Measurements from ENCODE around the gene HACL1. TPM values are rescaled to one million over a fixed set of nuclear protein-coding genes. Genes with fewer than 3 reads are reported as not detected.

HACL1 gene
- total and polyA plus RNA-seq, 10 of the 15 experiments (the other 5 are each of a cell fraction or from before 2014, with no cell fraction given) = 19.4 to 48.7 (median 30.1) TPM

- no peak overlapping the region for H3K9ac ChIP-seq (ENCODE audit: control insufficient read depth, insufficient read depth, low read length)
- ChIA-PET SMC1A (ENCODE audit: uncharacterized antibody, unreplicated experiment) (interaction anchor here (0.6 to 6.7 kb wide), 10 partner anchors 10 to 168 kb away, joined by 3 to 61 read pairs (median 4); no protein-coding TSS in a partner anchor), CTCF (interaction anchor here (0.6 to 2.2 kb wide), 6 partner anchors 9 to 677 kb away, joined by 3 to 8 read pairs (median 4); no protein-coding TSS in a partner anchor), RAD21 (ENCODE audit: unreplicated experiment) (interaction anchor here (1.0 to 3.5 kb wide), 4 partner anchors 15 to 166 kb away, joined by 3 to 22 read pairs (median 4); no protein-coding TSS in a partner anchor), POLR2A (interaction anchor here (0.5 to 1.9 kb wide), 6 partner anchors 10 to 987 kb away, joined by 3 to 8 read pairs (median 3); no protein-coding TSS in a partner anchor)
- H3K4me3 ChIP-seq = no peak overlapping the region
- no peaks in the 10 kb centered on the region; a peak in 1 of 4 replicates for H3K36me3 ChIP-seq (ENCODE audit: control insufficient read depth in 2 of 2, insufficient read depth in 2 of 2, low read length in 1 of 2)
- BruUV-seq (replicated peaks) = no TSS peak
- H3K4me2 ChIP-seq (ENCODE audit: control insufficient read depth, insufficient read depth) = no peak overlapping the region
- WGBS (ENCODE audit: insufficient coverage, insufficient replicate concordance, low lambda C conversion rate, missing lambda C conversion rate) = 92% methylated on average over 18 of the region's 18 CpGs
- H3K9me3 ChIP-seq (replicated peaks; ENCODE audit: control insufficient read depth, insufficient read depth, low read length) = peaks cover 5% of the 10 kb centered on the region; the same call in 2 of the 3 replicates
- FAIRE-seq = no peak
- no peaks in the 10 kb centered on the region for H3K79me2 ChIP-seq (ENCODE audit: control insufficient read depth, insufficient read depth, low read length)
- TF ChIP-seq NFYB (IDR thresholded peaks at IDR 0.05; ENCODE audit: insufficient read depth, low read depth, low read length) = no peak
- TF ChIP-seq, protein P1, sequence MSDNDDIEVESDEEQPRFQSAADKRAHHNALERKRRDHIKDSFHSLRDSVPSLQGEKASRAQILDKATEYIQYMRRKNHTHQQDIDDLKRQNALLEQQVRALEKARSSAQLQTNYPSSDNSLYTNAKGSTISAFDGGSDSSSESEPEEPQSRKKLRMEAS (IDR thresholded peaks at IDR 0.05; ENCODE audit: low read depth, low read length) = no peak
- no peak for TF ChIP-seq NFIC (IDR thresholded peaks at IDR 0.05; ENCODE audit: low read depth, low read length)
- no peak for TF ChIP-seq NFXL1 (IDR thresholded peaks at IDR 0.05; ENCODE audit: borderline replicate concordance)
- TF ChIP-seq E2F8 (IDR thresholded peaks at IDR 0.05; ENCODE audit: low read depth, partially characterized antibody) = no peak
- TF ChIP-seq BCL11A (IDR thresholded peaks at IDR 0.05; ENCODE audit: low read depth, low read length) = no peak
- no peak for TF ChIP-seq MTA3 (IDR thresholded peaks at IDR 0.05; ENCODE audit: borderline replicate concordance, low read length)
- no peak for TF ChIP-seq RAD21 (IDR thresholded peaks at IDR 0.05; ENCODE audit: insufficient read depth, low read depth, low read length)
- no peak for TF ChIP-seq PAX5 (IDR thresholded peaks at IDR 0.05; ENCODE audit: borderline replicate concordance, low read depth, low read length)
- no peak for TF ChIP-seq TCF7 (IDR thresholded peaks at IDR 0.05; ENCODE audit: borderline replicate concordance)
- no peak for TF ChIP-seq ZNF24 (IDR thresholded peaks at IDR 0.05)
- no peak for TF ChIP-seq REST (IDR thresholded peaks at IDR 0.05; ENCODE audit: low read depth, low read length)
- no peak for TF ChIP-seq JUNB (IDR thresholded peaks at IDR 0.05)
- TF ChIP-seq ZNF207 (IDR thresholded peaks at IDR 0.05; ENCODE audit: borderline replicate concordance) = no peak
- no peak for TF ChIP-seq TARDBP (IDR thresholded peaks at IDR 0.05; ENCODE audit: borderline replicate concordance)
- no peak for DNase-seq (ENCODE audit: low read depth, low spot score)
- H4K20me1 ChIP-seq (ENCODE audit: control insufficient read depth, insufficient read depth) = no peaks in the 10 kb centered on the region
- peaks cover 38% of the 10 kb centered on the region for H3K4me1 ChIP-seq (ENCODE audit: control insufficient read depth, insufficient read depth, low read length)
- ATAC-seq = no peak
- in situ Hi-C loops (cut with MboI) = no loop called here
- no peak overlapping the region for H2AFZ ChIP-seq (ENCODE audit: control insufficient read depth, low read depth, low read length)
- no peak overlapping the region for H3K27ac ChIP-seq (ENCODE audit: control insufficient read depth, insufficient read depth)
- intact Hi-C loops (cut with micrococcal nuclease; ENCODE audit: unreplicated experiment) = loop anchor here (10.0 kb wide), 1 partner anchor 869 kb away; the partner anchor contains the start of gene RFTN1
- H3K27me3 ChIP-seq (replicated peaks in 1 of 2; ENCODE audit: control insufficient read depth in 2 of 2, insufficient read depth in 2 of 2, low read length in 1 of 2) = no peaks in the 10 kb centered on the region
Measured at GRCh38 chr3:15645740-15646501, 44.6 kb upstream of the HACL1 start.

All from GM12878 (cell line).